ENCODE data around the gene APOF.

GRCh38 chr12:56336361-56337167 is 26.1 kb downstream of the APOF start:
- TF ChIP-seq POLR2A (IDR thresholded peaks at IDR 0.05): no peak
- no peak for TF ChIP-seq CTCF (IDR thresholded peaks at IDR 0.05)

Data from right lobe of liver (tissue), 4 donors.